KMS-11 (cell line): Measurements from ENCODE around the gene DCBLD1.

Experiments
- H2AFZ ChIP-seq: fragments of 200-600 bp; sonication (generic); 2 replicates; pipeline ENCODE4 v1.6.1; 2016; ENCODE audit warnings: antibody characterized with exemption, mixed run types, low read depth
- H3K27ac ChIP-seq: fragments of 200-600 bp; sonication (generic); 2 replicates; pipeline ENCODE4 v1.6.1; 2016; ENCODE audit warnings: mild to moderate bottlenecking, mixed run types
- H3K27me3 ChIP-seq: fragments of 200-600 bp; sonication (generic); 2 replicates; pipeline ENCODE4 v1.6.1; 2017; ENCODE audit warnings: mild to moderate bottlenecking, low read depth, mixed run types, moderate library complexity; ENCODE audit not compliant: insufficient read depth
- H3K36me3 ChIP-seq: fragments of 200-600 bp; sonication (generic); 2 replicates; pipeline ENCODE4 v1.6.1; 2017; ENCODE audit warnings: mild to moderate bottlenecking, mixed run types; ENCODE audit not compliant: insufficient read depth
- H3K4me1 ChIP-seq: fragments of 200-600 bp; sonication (generic); 2 replicates; pipeline ENCODE4 v1.6.1; 2016; ENCODE audit warnings: mild to moderate bottlenecking, low read depth, mixed run types; ENCODE audit not compliant: poor library complexity, severe bottlenecking
- H3K4me2 ChIP-seq: fragments of 200-600 bp; sonication (generic); 2 replicates; pipeline ENCODE4 v1.7.0; 2016; ENCODE audit warnings: mild to moderate bottlenecking, mixed run types
- H3K4me3 ChIP-seq: fragments of 200-600 bp; sonication (generic); IDR thresholded peaks from 2 replicates; pipeline ENCODE4 v1.6.1; 2017; ENCODE audit warnings: low read depth, low read length, mixed read lengths; ENCODE audit not compliant: insufficient read depth
- H3K79me2 ChIP-seq: fragments of 200-600 bp; sonication (generic); 2 replicates; pipeline ENCODE4 v1.6.1; 2016; ENCODE audit warnings: low read depth, mixed run types; ENCODE audit not compliant: insufficient read depth
- H3K9ac ChIP-seq: fragments of 200-600 bp; sonication (generic); 2 replicates; pipeline ENCODE4 v1.6.1; 2016; ENCODE audit warnings: mild to moderate bottlenecking, mixed run types
- H4K20me1 ChIP-seq: fragments of 200-600 bp; sonication (generic); 2 replicates; pipeline ENCODE4 v1.6.1; 2016; ENCODE audit warnings: mild to moderate bottlenecking, mixed run types; ENCODE audit not compliant: insufficient read depth
- CTCF ChIP-seq: fragments of 200-600 bp; sonication (generic); conservative IDR thresholded peaks from 2 replicates; pipeline ENCODE4 v1.6.1; 2017; ENCODE audit warnings: low read depth, mild to moderate bottlenecking, antibody characterized with exemption, low read length, moderate library complexity, mixed read lengths

Gene DCBLD1

GRCh38 chr6:117559299-117559698, 76.8 kb downstream of the DCBLD1 start:
- no peaks in the 10 kb centered on the region for H3K27me3 ChIP-seq
- H3K27ac ChIP-seq: no peak overlapping the region
- no peaks in the 10 kb centered on the region for H4K20me1 ChIP-seq
- H3K4me3 ChIP-seq: no peak overlapping the region
- peaks cover 15% of the 10 kb centered on the region for H3K4me1 ChIP-seq
- no peaks in the 10 kb centered on the region for H3K79me2 ChIP-seq
- no peak for TF ChIP-seq CTCF
- H3K36me3 ChIP-seq: no peaks in the 10 kb centered on the region
- H2AFZ ChIP-seq: no peak overlapping the region
- no peak overlapping the region for H3K9ac ChIP-seq
- H3K4me2 ChIP-seq: no peak overlapping the region

- Histone ChIP-seq H3K9ac (no peak overlapping the region), H3K27me3 (no peaks in the 10 kb centered on the region), H3K4me1 (peaks cover 12% of the 10 kb centered on the region), H2AFZ (no peak overlapping the region), H3K4me2 (no peak overlapping the region), H3K36me3 (no peaks in the 10 kb centered on the region), H3K27ac (no peak overlapping the region), H3K4me3 (no peak overlapping the region), H3K79me2 (no peaks in the 10 kb centered on the region), H4K20me1 (no peaks in the 10 kb centered on the region)
- no peak for TF ChIP-seq CTCF
Measured at GRCh38 chr6:117561128-117561527, 78.7 kb downstream of the DCBLD1 start.

GRCh38 chr6:117564681-117565080, 82.2 kb downstream of the DCBLD1 start:
- no peaks in the 10 kb centered on the region for H3K79me2 ChIP-seq
- H3K9ac ChIP-seq: no peak overlapping the region
- H3K4me2 ChIP-seq: no peak overlapping the region
- H2AFZ ChIP-seq: no peak overlapping the region
- TF ChIP-seq CTCF: no peak
- no peaks in the 10 kb centered on the region for H3K27me3 ChIP-seq
- H3K4me1 ChIP-seq: no peaks in the 10 kb centered on the region
- H3K36me3 ChIP-seq: no peaks in the 10 kb centered on the region
- H4K20me1 ChIP-seq: no peaks in the 10 kb centered on the region
- no peak overlapping the region for H3K4me3 ChIP-seq
- no peak overlapping the region for H3K27ac ChIP-seq

- TF ChIP-seq CTCF: no peak
- Histone ChIP-seq H2AFZ (no peak overlapping the region), H3K27me3 (no peaks in the 10 kb centered on the region), H3K4me3 (no peak overlapping the region), H3K9ac (no peak overlapping the region), H4K20me1 (no peaks in the 10 kb centered on the region), H3K27ac (no peak overlapping the region), H3K4me2 (no peak overlapping the region), H3K79me2 (no peaks in the 10 kb centered on the region), H3K36me3 (no peaks in the 10 kb centered on the region), H3K4me1 (no peaks in the 10 kb centered on the region)
Measured at GRCh38 chr6:117568247-117568646, 85.8 kb downstream of the DCBLD1 start.
